Measurements from ENCODE around the gene KANSL1. TPM values are rescaled to one million over a fixed set of nuclear protein-coding genes. Genes with fewer than 3 reads are reported as not detected.

KANSL1 gene
- total RNA-seq, 3 donors from 2014 or later = 80.2 to 107 (median 88.8) TPM

DNA sequence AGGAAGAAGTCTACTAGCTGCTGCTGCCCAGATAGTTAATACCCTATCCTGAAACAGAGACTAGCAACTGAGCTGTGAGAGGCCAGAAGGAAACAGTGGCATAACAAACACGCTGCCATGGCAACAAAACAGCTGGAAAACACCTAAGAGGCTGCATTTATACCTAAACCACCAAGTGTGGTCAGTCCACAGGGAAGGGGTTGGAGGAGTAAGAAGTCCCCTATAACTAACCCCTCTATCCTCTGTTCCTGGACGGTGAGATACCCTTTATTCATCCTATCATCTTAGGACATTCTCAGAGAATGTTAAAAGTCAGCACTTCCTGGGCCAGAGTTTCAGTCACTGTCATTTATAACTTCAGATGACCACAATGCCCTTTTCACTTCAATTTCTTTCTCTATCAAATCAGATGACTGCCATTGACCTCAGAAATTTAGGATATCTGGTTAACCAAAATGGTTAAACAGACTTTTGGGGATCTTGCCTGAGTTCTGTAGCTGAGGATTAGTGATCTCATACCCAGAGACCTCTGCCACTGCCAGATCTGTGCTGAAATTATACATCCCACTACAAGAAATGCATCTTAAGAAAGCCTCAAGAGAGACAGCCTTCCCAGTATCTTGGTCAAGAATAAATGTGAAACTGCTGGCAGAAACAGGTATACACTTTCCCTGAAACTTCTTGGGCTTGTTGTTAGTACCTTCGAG is 158.0 kb downstream of the KANSL1 start:
- intact Hi-C loops (cut with DNase I, micrococcal nuclease) = no loop called here
- no peaks in the 10 kb centered on the region for H3K4me1 ChIP-seq (ENCODE audit: low read depth)
- DNase-seq (no peak), ATAC-seq (peak; percentile 41)
- H3K9me3 ChIP-seq = no peaks in the 10 kb centered on the region
- TF ChIP-seq, protein P1, sequence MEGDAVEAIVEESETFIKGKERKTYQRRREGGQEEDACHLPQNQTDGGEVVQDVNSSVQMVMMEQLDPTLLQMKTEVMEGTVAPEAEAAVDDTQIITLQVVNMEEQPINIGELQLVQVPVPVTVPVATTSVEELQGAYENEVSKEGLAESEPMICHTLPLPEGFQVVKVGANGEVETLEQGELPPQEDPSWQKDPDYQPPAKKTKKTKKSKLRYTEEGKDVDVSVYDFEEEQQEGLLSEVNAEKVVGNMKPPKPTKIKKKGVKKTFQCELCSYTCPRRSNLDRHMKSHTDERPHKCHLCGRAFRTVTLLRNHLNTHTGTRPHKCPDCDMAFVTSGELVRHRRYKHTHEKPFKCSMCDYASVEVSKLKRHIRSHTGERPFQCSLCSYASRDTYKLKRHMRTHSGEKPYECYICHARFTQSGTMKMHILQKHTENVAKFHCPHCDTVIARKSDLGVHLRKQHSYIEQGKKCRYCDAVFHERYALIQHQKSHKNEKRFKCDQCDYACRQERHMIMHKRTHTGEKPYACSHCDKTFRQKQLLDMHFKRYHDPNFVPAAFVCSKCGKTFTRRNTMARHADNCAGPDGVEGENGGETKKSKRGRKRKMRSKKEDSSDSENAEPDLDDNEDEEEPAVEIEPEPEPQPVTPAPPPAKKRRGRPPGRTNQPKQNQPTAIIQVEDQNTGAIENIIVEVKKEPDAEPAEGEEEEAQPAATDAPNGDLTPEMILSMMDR (IDR thresholded peaks at IDR 0.05) = no peak
- peaks cover 23% of the 10 kb centered on the region for H3K36me3 ChIP-seq (ENCODE audit: low read depth)
- H3K4me3 ChIP-seq = no peak overlapping the region

- no peaks in the 10 kb centered on the region for H3K4me1 ChIP-seq (ENCODE audit: low read depth)
- no peak overlapping the region for H3K4me3 ChIP-seq
- no peak for ATAC-seq
- H3K9me3 ChIP-seq = no peaks in the 10 kb centered on the region
- H3K36me3 ChIP-seq (ENCODE audit: low read depth) = peaks cover 14% of the 10 kb centered on the region
- intact Hi-C loops (cut with DNase I, micrococcal nuclease) = no loop called here
- DNase-seq = no peak
- TF ChIP-seq, protein P1 (IDR thresholded peaks at IDR 0.05) = no peak
These were observed 159.8 kb downstream of the KANSL1 start for GRCh38 chr17:46033392-46033791.

GRCh38 chr17:46032909-46033308 is 160.3 kb downstream of the KANSL1 start:
- Histone ChIP-seq H3K4me3 (no peak overlapping the region), H3K36me3 (ENCODE audit: low read depth) (peaks cover 10% of the 10 kb centered on the region), H3K9me3 (no peaks in the 10 kb centered on the region), H3K4me1 (ENCODE audit: low read depth) (no peaks in the 10 kb centered on the region)
- TF ChIP-seq, protein P1 (IDR thresholded peaks at IDR 0.05) = no peak
- ATAC-seq (no peak), DNase-seq (no peak)
- intact Hi-C loops (cut with DNase I, micrococcal nuclease) = no loop called here

DNA sequence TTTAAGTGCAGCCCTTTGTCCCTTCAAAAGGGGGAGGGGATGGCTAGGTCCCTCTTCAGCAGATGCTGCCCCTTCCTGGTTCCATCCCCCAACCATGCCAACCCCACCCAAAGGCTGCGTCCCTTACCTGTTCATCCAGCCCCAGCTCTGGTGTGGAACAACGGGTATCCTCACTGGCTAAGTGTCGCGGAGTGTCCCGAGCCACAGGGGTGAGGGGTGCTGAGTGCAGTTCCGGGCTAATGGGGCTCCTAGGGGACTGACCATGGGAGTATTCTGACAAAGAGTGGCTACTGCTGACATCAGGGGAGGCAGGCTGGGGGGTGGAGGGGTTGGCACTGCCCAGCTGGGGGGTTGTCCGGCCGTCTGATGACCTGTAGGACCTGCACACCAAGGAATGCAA is 161.3 kb downstream of the KANSL1 start:
- Histone ChIP-seq H3K9me3 (no peaks in the 10 kb centered on the region), H3K36me3 (ENCODE audit: low read depth) (peaks cover 10% of the 10 kb centered on the region), H3K4me1 (ENCODE audit: low read depth) (no peaks in the 10 kb centered on the region), H3K4me3 (no peak overlapping the region)
- TF ChIP-seq, protein P1 (IDR thresholded peaks at IDR 0.05) = no peak
- ATAC-seq (no peak), DNase-seq (no peak)
- intact Hi-C loops (cut with DNase I, micrococcal nuclease) = no loop called here

- H3K4me3 ChIP-seq = no peak overlapping the region
- TF ChIP-seq, protein P1 (IDR thresholded peaks at IDR 0.05) = no peak
- intact Hi-C loops (cut with DNase I, micrococcal nuclease) = no loop called here
- H3K4me1 ChIP-seq (ENCODE audit: low read depth) = no peaks in the 10 kb centered on the region
- H3K36me3 ChIP-seq (ENCODE audit: low read depth) = peaks cover 10% of the 10 kb centered on the region
- DNase-seq (no peak), ATAC-seq (peak; percentile 5)
- H3K9me3 ChIP-seq = no peaks in the 10 kb centered on the region
These were observed 161.8 kb downstream of the KANSL1 start for GRCh38 chr17:46031440-46031839.
